Activated CD4-positive, CD25-positive, alpha-beta regulatory T cell treated with anti-CD3 and anti-CD28 coated beads, Interleukin-2, amount 50 U/mL, for 24 hours (primary cell): ENCODE results near the gene COL27A1.
A peak's percentile ranks its signal among the peaks of the same experiment; 100 is the strongest.

Experiments
- ATAC-seq, 2 donors: fragments of 150-1000 bp; cut with Tn5 transposase; one replicate each; pipeline ENCODE4 v1.10.0; 2021; ENCODE audit warnings: mild to moderate bottlenecking in 1 of 2, moderate library complexity in 1 of 2

Gene COL27A1

GRCh38 chr9:114207845-114208244 lies 52.5 kb downstream of the COL27A1 start:
- no peak for ATAC-seq

GRCh38 chr9:114209151-114209550 lies 53.8 kb downstream of the COL27A1 start:
- no peak for ATAC-seq

- no peak for ATAC-seq
Measured at GRCh38 chr9:114210136-114210535, 54.8 kb downstream of the COL27A1 start.

GRCh38 chr9:114210691-114211276 lies 55.4 kb downstream of the COL27A1 start:
- peak in 1 of 2 donors; percentile 6 for ATAC-seq

- no peak for ATAC-seq
Measured at GRCh38 chr9:114212826-114213225, 57.5 kb downstream of the COL27A1 start.

- ATAC-seq = no peak
Measured at GRCh38 chr9:114213566-114213965, 58.2 kb downstream of the COL27A1 start.

GRCh38 chr9:114214181-114214580 lies 58.8 kb downstream of the COL27A1 start:
- ATAC-seq = no peak

- ATAC-seq = no peak
Measured at GRCh38 chr9:114214686-114215414, 59.5 kb downstream of the COL27A1 start.

GRCh38 chr9:114216081-114216480 lies 60.7 kb downstream of the COL27A1 start:
- no peak for ATAC-seq

GRCh38 chr9:114216976-114217375 lies 61.6 kb downstream of the COL27A1 start:
- no peak for ATAC-seq

GRCh38 chr9:114218264-114219120 lies 63.2 kb downstream of the COL27A1 start:
- ATAC-seq = no peak

GRCh38 chr9:114220061-114220541 lies 64.8 kb downstream of the COL27A1 start:
- no peak for ATAC-seq

- ATAC-seq = no peak
Measured at GRCh38 chr9:114221706-114222465, 66.5 kb downstream of the COL27A1 start.

GRCh38 chr9:114223564-114224246 lies 68.4 kb downstream of the COL27A1 start:
- no peak for ATAC-seq

- no peak for ATAC-seq
Measured at GRCh38 chr9:114224247-114224610, 68.9 kb downstream of the COL27A1 start.

- ATAC-seq = no peak
Measured at GRCh38 chr9:114225561-114226212, 70.3 kb downstream of the COL27A1 start.

- ATAC-seq = no peak
Measured at GRCh38 chr9:114226246-114227055, 71.1 kb downstream of the COL27A1 start.

GRCh38 chr9:114227288-114228015 lies 72.1 kb downstream of the COL27A1 start:
- no peak for ATAC-seq

- ATAC-seq = no peak
Measured at GRCh38 chr9:114228016-114228808, 72.9 kb downstream of the COL27A1 start.
